ENCODE data around the gene PRR19. TPM values are rescaled to one million over a fixed set of nuclear protein-coding genes. Genes with fewer than 3 reads are reported as not detected.
"Not testable (repeated sequence)": the region's sequence is repeated elsewhere in the genome, so short reads cannot be mapped to it uniquely, and the experiment has no call there.

The PRR19 gene
- total RNA-seq, 1 experiment from 2014 or later: not detected

DNA sequence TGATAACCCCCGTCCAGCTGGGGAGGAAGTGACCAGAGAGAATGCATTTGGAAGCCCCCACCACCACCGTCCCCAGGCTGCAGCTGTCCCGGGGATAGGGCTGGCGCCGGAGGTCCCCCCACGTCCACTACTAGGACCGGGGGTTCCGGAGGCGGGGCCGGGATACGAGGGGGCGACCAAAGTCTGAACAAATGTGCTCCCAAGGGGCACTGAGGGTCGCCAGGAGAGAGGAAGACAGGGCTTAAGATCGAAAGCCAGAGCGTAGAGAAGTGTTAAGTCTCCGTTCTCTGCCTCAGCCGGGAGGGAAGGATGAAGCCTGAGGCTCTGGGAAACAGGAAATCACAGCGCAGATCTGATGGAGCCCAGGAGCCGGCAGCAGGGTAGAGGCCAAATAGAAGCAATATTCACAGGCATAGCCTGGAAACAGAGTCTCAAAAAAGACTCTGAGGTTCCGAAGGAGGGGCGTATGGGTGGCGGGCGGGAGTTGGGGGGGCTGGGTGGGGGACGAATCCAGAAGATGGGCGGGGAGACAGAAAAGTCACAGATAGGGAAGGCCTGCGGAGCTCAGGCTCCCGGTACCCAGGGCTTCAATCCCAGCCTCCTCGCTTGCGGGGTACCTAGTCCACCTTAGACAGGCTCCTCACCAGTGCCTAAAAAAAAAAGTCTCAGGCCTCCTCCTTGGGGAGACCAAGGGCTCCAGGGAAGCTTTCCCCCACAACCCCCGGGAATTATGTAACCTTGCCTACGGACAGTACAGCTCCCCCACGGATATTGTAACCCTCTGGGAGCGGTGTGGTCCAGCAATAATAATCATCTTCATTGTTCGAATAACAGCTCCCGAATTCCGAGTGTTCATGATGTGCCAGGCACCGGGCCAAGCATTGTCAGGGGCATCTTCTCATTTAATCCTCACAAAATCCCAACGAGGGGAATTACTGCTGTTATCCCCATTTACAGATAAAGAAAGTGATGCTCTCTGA is 45.9 kb upstream of the PRR19 start:
- Histone ChIP-seq H3K4me1 (ENCODE audit: insufficient read depth, low read length) (peaks cover 10% of the 10 kb centered on the region), H3K36me3 (ENCODE audit: low read depth, low read length) (no peaks in the 10 kb centered on the region), H3K27ac (ENCODE audit: low read length) (no peak overlapping the region), H3K9me3 (ENCODE audit: low read length) (no peaks in the 10 kb centered on the region), H3K9ac (ENCODE audit: low read length) (peak overlapping the region; percentile 20; the same call in 1 of the 2 replicates), H3K79me2 (ENCODE audit: low read length) (peaks cover 31% of the 10 kb centered on the region), H4K20me1 (ENCODE audit: low read length) (no peaks in the 10 kb centered on the region), H2AFZ (ENCODE audit: low read length) (peak overlapping the region; percentile 81), H3K9me2 (replicated peaks; ENCODE audit: low read length) (no peaks in the 10 kb centered on the region), H3K4me2 (ENCODE audit: low read length) (peak overlapping the region; percentile 97), H3K4me3 (ENCODE audit: low read length) (peak overlapping the region; percentile 76), H3F3A (ENCODE audit: low read length, unreplicated experiment) (no peaks in the 10 kb centered on the region), H3K27me3 (ENCODE audit: low read length) (no peaks in the 10 kb centered on the region)
- POLR2A ChIA-PET (ENCODE audit: unreplicated experiment): no interaction called here
- ATAC-seq (peak; percentile 20), DNase-seq (peak; percentile 32)
- CTCF ChIA-PET: no interaction called here
- no TSS peak for BruUV-seq (replicated peaks)
- no peak for TF ChIP-seq EZH2 (IDR thresholded peaks at IDR 0.05; ENCODE audit: low read length, unreplicated experiment)
- TF ChIP-seq, protein P1, sequence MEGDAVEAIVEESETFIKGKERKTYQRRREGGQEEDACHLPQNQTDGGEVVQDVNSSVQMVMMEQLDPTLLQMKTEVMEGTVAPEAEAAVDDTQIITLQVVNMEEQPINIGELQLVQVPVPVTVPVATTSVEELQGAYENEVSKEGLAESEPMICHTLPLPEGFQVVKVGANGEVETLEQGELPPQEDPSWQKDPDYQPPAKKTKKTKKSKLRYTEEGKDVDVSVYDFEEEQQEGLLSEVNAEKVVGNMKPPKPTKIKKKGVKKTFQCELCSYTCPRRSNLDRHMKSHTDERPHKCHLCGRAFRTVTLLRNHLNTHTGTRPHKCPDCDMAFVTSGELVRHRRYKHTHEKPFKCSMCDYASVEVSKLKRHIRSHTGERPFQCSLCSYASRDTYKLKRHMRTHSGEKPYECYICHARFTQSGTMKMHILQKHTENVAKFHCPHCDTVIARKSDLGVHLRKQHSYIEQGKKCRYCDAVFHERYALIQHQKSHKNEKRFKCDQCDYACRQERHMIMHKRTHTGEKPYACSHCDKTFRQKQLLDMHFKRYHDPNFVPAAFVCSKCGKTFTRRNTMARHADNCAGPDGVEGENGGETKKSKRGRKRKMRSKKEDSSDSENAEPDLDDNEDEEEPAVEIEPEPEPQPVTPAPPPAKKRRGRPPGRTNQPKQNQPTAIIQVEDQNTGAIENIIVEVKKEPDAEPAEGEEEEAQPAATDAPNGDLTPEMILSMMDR (conservative IDR thresholded peaks at IDR 0.05; ENCODE audit: low read depth, low read length): no peak
- TF ChIP-seq EZH2phosphoT487 (IDR thresholded peaks at IDR 0.05; ENCODE audit: borderline replicate concordance, low read length): no peak
- intact Hi-C loops (cut with micrococcal nuclease): loop anchor here (1.0 kb wide), 1 partner anchor 12 kb away; no protein-coding TSS in a partner anchor

DNA sequence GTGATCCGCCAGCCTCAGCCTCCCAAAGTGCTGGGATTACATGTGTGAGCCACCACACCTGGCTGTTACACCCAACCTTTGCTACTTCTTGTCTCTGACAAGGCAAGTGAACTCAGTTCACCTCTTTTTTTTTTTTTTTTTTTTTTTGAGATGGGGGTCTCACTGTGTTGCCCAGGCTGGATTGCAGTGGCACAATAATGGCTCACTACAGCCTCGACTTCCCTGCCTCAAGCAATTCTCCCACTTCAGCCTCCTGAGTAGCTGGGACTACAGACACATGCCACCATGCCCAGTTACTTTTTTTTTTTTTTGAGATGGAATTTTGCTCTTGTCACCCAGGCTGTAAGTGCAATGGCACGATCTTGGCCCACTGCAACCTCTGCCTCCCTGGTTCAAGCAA is 44.1 kb upstream of the PRR19 start:
- DNase-seq; H3K4me2 ChIP-seq (ENCODE audit: low read length); BruUV-seq (replicated peaks); H3K9ac ChIP-seq (ENCODE audit: low read length); intact Hi-C loops (cut with micrococcal nuclease); H3K27ac ChIP-seq (ENCODE audit: low read length); H2AFZ ChIP-seq (ENCODE audit: low read length); ATAC-seq; POLR2A ChIA-PET (ENCODE audit: unreplicated experiment); H3K9me3 ChIP-seq (ENCODE audit: low read length); H3K4me1 ChIP-seq (ENCODE audit: insufficient read depth, low read length); H3K4me3 ChIP-seq (ENCODE audit: low read length); H3K27me3 ChIP-seq (ENCODE audit: low read length); H3K36me3 ChIP-seq (ENCODE audit: low read depth, low read length); H3K9me2 ChIP-seq (replicated peaks; ENCODE audit: low read length); H3F3A ChIP-seq (ENCODE audit: low read length, unreplicated experiment); H4K20me1 ChIP-seq (ENCODE audit: low read length); CTCF ChIA-PET: not testable (repeated sequence)
- H3K79me2 ChIP-seq (ENCODE audit: low read length): peaks cover 17% of the 10 kb centered on the region

DNA sequence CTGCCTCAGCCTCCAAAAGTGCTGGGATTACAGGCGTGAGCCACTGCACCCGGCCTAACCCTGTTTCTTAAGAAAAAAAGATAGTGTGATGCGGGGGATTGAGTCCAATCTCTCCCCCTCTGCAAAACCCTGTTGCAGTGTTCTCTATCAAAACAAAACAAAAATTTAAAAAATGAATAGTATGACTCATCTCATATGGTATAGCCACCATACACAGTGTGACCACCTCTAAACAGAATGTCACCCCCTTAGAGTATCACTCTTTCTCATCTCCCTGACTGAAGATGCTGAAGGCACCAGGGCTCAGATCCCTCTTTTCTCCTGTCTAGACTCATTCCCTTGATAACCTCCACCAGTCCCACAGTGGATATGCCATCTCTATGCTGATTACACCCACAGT is 40.2 kb upstream of the PRR19 start:
- no peaks in the 10 kb centered on the region for H3F3A ChIP-seq (ENCODE audit: low read length, unreplicated experiment)
- H4K20me1 ChIP-seq (ENCODE audit: low read length): no peaks in the 10 kb centered on the region
- H3K9me3 ChIP-seq (ENCODE audit: low read length): no peaks in the 10 kb centered on the region
- intact Hi-C loops (cut with micrococcal nuclease): no loop called here
- H3K9ac ChIP-seq (ENCODE audit: low read length): no peak overlapping the region
- no peaks in the 10 kb centered on the region for H3K27me3 ChIP-seq (ENCODE audit: low read length)
- no peaks in the 10 kb centered on the region for H3K79me2 ChIP-seq (ENCODE audit: low read length)
- DNase-seq (no peak), ATAC-seq (no peak)
- no peak overlapping the region for H3K4me3 ChIP-seq (ENCODE audit: low read length)
- no peaks in the 10 kb centered on the region for H3K9me2 ChIP-seq (replicated peaks; ENCODE audit: low read length)
- H3K4me1 ChIP-seq (ENCODE audit: insufficient read depth, low read length): no peaks in the 10 kb centered on the region
- H2AFZ ChIP-seq (ENCODE audit: low read length): no peak overlapping the region
- H3K4me2 ChIP-seq (ENCODE audit: low read length): no peak overlapping the region
- no TSS peak for BruUV-seq (replicated peaks)
- POLR2A ChIA-PET (ENCODE audit: unreplicated experiment): interaction anchor here (0.8 kb wide), 1 partner anchor 9 kb away, joined by 7 read pairs; no protein-coding TSS in a partner anchor
- CTCF ChIA-PET: no interaction called here
- H3K27ac ChIP-seq (ENCODE audit: low read length): no peak overlapping the region
- H3K36me3 ChIP-seq (ENCODE audit: low read depth, low read length): no peaks in the 10 kb centered on the region
- TF ChIP-seq EZH2phosphoT487 (IDR thresholded peaks at IDR 0.05; ENCODE audit: borderline replicate concordance, low read length) (no peak), EZH2 (IDR thresholded peaks at IDR 0.05; ENCODE audit: low read length, unreplicated experiment) (no peak)
- TF ChIP-seq, protein P1 (conservative IDR thresholded peaks at IDR 0.05; ENCODE audit: low read depth, low read length): no peak

DNA sequence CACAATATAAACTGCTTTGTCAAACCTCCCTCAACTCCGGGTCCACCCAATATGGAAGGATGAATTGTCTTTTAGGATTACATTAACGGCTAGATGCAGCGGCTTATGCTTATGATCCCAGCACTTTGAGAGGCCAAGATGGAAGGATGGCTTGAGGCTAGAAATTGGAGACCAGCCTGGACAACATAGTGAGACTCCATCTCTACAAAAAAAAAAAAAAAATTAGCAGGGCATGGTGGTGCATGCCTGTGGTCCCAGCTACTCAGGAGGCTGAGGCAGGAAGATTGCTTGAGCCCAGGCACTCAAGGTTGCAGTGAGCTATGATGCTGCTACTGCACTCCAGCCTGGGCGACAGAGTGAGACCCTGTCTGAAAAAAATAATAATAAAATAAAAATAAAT is 35.8 kb upstream of the PRR19 start:
- ATAC-seq; H3K4me3 ChIP-seq (ENCODE audit: low read length); H3F3A ChIP-seq (ENCODE audit: low read length, unreplicated experiment); H2AFZ ChIP-seq (ENCODE audit: low read length); H3K9ac ChIP-seq (ENCODE audit: low read length); H3K36me3 ChIP-seq (ENCODE audit: low read depth, low read length); H3K27me3 ChIP-seq (ENCODE audit: low read length); POLR2A ChIA-PET (ENCODE audit: unreplicated experiment); H3K4me2 ChIP-seq (ENCODE audit: low read length); H3K9me2 ChIP-seq (replicated peaks; ENCODE audit: low read length); H3K9me3 ChIP-seq (ENCODE audit: low read length); DNase-seq; H4K20me1 ChIP-seq (ENCODE audit: low read length); BruUV-seq (replicated peaks); intact Hi-C loops (cut with micrococcal nuclease); CTCF ChIA-PET; H3K27ac ChIP-seq (ENCODE audit: low read length): not testable (repeated sequence)
- H3K4me1 ChIP-seq (ENCODE audit: insufficient read depth, low read length): peaks cover 19% of the 10 kb centered on the region
- H3K79me2 ChIP-seq (ENCODE audit: low read length): peaks cover 16% of the 10 kb centered on the region

All from PC-3 (cell line).